NCI-H82 (cell line): ENCODE results near the gene DOCK1.

Experiments used
- DNase-seq: peaks from one replicate; lab custom pipeline; 2025; lab: John Stamatoyannopoulos, UW

Gene DOCK1

GRCh38 chr10:127011174-127011573 is 105.9 kb downstream of the DOCK1 start:
- DNase-seq: no peak

- DNase-seq: no peak
Measured at GRCh38 chr10:127012071-127012768, 107.0 kb downstream of the DOCK1 start.

DNA sequence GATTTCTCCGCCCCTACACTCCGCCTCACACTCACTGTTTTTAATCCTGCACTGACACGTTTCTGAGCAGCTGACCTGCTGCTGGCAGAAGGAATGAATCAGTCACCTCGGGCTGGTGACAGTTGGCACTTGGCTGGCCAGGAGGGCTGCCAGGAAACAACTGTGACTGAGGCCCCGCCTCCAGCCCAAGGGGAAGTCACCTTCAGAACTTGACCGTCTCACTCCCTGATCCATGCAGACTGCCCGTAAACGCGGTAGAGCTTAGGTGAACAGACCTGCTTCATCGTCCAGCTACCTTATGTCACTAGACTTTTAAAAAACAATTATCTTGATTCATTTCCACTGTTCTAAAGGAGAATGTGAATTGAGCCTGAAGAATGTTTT is 107.5 kb downstream of the DOCK1 start:
- peak; percentile 58 for DNase-seq

DNA sequence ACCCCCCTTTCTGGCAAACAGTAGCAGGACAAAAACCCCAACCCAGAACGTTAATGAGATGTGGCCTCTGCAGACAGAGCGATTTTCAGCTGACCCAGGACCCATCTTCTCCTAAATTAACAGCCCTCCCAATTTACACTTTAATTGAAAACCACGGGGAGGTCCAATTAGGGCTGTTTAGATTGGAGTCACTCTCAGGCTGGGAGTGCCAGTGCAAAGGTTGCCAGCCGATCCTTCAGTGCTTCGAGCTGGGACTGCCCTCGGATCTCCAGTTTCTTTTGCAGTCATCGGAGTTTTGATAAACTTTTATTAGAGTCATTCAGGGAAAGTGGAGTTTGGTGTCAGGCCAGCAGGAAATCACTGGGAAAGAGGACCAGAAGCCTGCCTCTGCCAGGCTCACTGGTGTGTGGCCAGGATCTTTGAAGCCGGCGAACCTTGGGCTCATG is 108.0 kb downstream of the DOCK1 start:
- no peak for DNase-seq

- no peak for DNase-seq
Measured at GRCh38 chr10:127013691-127014473, 108.7 kb downstream of the DOCK1 start.

GRCh38 chr10:127014671-127015070 is 109.4 kb downstream of the DOCK1 start:
- no peak for DNase-seq

DNA sequence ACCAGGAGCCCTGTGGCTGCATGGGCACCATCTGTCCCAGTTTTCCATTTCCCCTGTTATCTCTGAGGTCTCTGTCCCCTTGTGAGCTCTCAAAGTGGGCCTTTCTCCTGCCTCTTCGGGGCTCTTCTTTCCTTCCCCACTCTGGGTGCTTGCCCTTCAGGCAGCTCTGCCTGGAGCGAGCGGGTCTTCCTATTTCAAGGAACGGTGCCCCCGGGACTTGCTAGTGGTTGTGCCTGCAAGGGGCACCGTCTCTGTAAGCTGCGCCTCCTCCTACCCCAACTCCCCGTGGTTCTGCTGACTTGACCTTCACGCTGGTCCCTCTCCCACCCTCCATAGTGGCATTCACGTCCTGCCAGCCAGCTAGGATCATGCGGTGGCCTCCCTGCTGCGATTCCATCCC is 110.1 kb downstream of the DOCK1 start:
- DNase-seq: no peak

GRCh38 chr10:127016331-127016730 is 111.1 kb downstream of the DOCK1 start:
- no peak for DNase-seq

DNA sequence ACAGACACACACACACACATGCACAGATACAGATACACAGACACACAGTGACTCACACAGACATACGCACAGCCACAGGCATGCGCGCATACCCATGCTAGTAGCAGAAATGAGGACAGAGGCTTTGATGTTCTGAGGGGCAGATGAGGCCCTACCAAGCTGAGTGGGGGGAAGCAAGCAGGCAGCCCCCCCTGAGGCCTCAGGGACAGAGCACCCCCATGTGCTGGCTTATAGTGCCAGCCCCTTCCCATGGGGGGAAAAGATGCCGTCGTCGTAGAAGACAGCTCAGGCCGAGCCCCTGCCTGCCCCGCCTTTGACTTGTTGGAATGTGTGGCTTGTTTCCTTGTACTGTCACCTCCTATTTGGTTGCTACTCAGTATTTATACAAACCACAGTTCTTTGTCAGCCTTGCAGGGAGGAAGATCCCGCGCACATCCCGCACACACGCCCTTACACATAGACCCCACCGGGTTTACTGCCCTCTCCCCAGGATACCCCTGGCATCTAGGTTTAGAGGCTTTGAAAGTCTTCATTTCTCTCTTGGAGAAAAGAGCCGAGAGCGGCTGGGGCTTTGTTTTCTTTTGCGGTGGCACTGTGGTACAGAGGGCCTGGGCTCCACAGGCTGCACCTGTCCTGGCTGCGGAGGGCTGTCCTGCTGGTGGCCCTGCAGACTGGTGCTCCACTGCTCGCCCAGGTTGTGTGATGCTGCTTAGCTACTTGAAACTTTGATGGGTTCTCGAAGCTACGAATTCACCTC is 112.5 kb downstream of the DOCK1 start:
- DNase-seq: no peak

GRCh38 chr10:127018298-127018650 is 113.0 kb downstream of the DOCK1 start:
- DNase-seq: no peak

DNA sequence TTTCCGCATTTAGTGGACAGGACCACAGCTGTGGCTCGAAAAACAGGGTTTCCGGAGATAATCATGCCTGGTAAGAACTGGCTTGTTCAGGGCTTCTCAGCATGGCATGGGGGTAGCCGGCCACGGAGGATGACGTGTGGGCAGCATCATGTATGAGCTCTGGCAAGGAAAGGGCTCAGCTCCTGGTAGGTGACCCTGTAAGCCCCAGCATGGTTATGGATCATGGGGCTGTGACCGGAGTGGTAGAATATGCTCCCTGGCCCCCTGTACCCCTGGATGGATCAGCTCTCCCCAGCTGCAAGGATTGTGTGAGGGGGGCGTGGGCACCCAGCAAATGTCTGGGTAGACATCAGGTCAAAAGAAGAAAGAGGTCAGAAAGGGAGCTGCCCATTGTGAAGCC is 113.5 kb downstream of the DOCK1 start:
- no peak for DNase-seq

- DNase-seq: no peak
Measured at GRCh38 chr10:127020260-127020659, 115.0 kb downstream of the DOCK1 start.

DNA sequence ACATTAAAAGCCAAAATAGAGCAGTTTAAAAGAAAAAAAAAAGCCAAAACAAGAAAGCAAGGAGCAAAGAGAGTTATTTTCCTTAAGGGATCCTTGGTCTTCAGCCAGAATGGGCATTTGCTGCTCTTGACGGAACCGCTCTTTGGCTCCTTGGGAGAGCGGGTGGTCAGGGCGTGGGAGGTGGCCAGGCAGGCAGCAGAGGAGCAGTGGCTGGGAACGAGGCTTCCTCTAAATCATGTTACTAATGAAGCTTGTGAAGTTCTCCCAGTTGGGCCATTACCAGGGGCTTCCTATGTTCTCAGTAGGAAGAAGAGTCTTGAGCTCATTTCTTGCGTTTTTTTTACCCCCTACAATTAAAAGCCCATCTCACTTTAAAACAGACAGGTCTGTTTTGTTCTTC is 116.6 kb downstream of the DOCK1 start:
- DNase-seq: no peak

DNA sequence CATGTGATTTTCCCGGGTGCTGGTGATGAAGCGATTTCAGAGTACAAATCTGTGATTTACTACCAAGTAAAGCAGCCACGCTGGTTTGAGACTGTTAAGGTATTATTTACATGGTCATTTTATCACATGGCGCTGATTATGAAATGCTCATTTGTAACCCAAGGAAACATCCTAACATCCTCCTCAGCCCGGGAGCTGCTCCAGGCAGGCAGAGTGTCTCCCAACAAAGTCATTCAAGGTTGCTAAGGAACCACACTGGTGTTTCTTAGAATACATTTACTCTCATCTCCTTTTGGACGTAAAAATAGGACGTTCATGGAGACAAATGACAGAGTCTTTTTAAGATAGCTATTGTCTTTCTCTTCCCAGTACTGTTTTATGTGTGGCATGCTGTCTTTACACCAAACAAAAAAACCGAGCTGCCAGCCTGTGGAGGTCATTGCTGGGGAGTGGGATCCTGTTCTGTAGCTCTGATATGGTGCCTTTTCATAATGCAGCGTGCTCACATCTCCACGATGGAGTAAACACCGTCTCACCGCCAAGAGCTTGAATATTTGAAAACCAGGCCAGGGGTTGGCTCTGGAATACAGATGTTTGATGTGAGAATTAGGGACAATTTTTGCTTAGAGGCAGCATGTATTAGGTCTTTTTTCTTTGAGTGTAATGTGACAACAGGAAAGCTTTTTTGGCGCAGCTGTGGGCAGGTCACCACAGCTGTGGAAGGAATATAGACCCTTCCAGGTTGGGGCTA is 119.6 kb downstream of the DOCK1 start:
- no peak for DNase-seq

- no peak for DNase-seq
Measured at GRCh38 chr10:127027786-127028185, 122.6 kb downstream of the DOCK1 start.

GRCh38 chr10:127028556-127028955 is 123.3 kb downstream of the DOCK1 start:
- no peak for DNase-seq

DNA sequence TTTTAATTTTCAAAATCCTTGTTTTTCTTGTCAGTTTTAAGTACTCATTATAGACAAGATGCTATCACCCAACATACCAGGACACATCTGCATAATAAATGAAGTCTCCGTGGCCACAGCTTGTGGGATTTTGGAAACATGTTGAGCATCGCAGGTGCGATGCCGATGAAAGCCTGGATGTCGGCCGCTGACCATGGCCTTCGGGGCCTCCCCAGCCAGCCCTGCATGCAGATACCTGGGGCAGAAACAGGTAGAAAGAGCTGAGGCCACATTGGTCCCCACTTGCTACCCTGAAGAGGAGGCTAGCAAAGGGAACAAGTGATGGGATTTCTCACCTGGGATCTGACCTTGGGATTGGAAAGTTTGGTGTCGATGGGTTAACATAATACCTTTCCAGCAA is 123.8 kb downstream of the DOCK1 start:
- DNase-seq: no peak

- DNase-seq: peak; percentile 11
Measured at GRCh38 chr10:127033216-127034033, 128.2 kb downstream of the DOCK1 start.

- no peak for DNase-seq
Measured at GRCh38 chr10:127034034-127034633, 128.9 kb downstream of the DOCK1 start.

- peak; percentile 65 for DNase-seq
Measured at GRCh38 chr10:127034790-127035189, 129.6 kb downstream of the DOCK1 start.

GRCh38 chr10:127035827-127036226 is 130.6 kb downstream of the DOCK1 start:
- no peak for DNase-seq
